Motor neuron (in vitro differentiated cells): Measurements from ENCODE around the gene DRAM1. TPM values are rescaled to one million over a fixed set of nuclear protein-coding genes. Genes with fewer than 3 reads are reported as not detected.

Source experiments
- ATAC-seq, 8 experiments: fragments of 200-7000 bp; cut with Tn5 transposase; replicated peaks in 6 of 8; 2 replicates each; pipeline ENCODE4 v1.8.0; 2021; ENCODE audit warnings: mild to moderate bottlenecking in 8 of 8, moderate library complexity in 8 of 8
- H3K27ac ChIP-seq, 2 donors: fragments of 250-450 bp; sonication (Bioruptor Pico); 2 replicates each; pipeline ENCODE4 v1.9.0; 2021; ENCODE audit warnings: antibody characterized with exemption in 2 of 2, mild to moderate bottlenecking in 2 of 2, moderate library complexity in 1 of 2
- H3K4me1 ChIP-seq, 2 donors: fragments of 250-450 bp; sonication (Bioruptor Pico); replicated peaks in 1 of 2; 2 replicates each; pipeline ENCODE4 v1.6.1; 2021; ENCODE audit warnings: antibody characterized with exemption in 2 of 2, mild to moderate bottlenecking in 2 of 2, moderate library complexity in 1 of 2
- H3K4me3 ChIP-seq, 5 donors: fragments of 250-450 bp; sonication (Bioruptor Pico); 2 replicates each; pipeline ENCODE4 v1.9.0; 2021; ENCODE audit warnings: antibody characterized with exemption in 5 of 5, mild to moderate bottlenecking in 5 of 5, moderate library complexity in 4 of 5
- WGBS, 10 experiments: fragments of 450-650 bp; shearing (Covaris generic); methylation state at CpG; one replicate each; pipeline ENCODE4 v1.0.0; 2022; 5-methylcytosine and 5-hydroxymethylcytosine counted together
- in situ Hi-C, 9 experiments: fragments of 400-800 bp; cut with MboI; loops; one replicate each; pipeline ENCODE4 v1.15.0; 2021; ENCODE audit warnings: low sequenced_read_pairs in 9 of 9, low pct_unique_long_range_greater_than_20kb in 2 of 9; ENCODE audit not compliant: unreplicated experiment in 9 of 9
- total RNA-seq, 8 experiments: library from RNA; unstranded; fragments of 300-600 nt; gene quantifications; 2 replicates each; pipeline versions ENCODE4 v1.2.3 to v1.2.4, GENCODE V29; 2022

The DRAM1 gene, protein sequence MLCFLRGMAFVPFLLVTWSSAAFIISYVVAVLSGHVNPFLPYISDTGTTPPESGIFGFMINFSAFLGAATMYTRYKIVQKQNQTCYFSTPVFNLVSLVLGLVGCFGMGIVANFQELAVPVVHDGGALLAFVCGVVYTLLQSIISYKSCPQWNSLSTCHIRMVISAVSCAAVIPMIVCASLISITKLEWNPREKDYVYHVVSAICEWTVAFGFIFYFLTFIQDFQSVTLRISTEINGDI
- 100 to 1,000 TPM in 1 of 8 experiments, 10 to 100 TPM in 3, 1 to 10 TPM in 2, under 1 TPM in 2; 0.71 to 110 (median 7.4) TPM for total RNA-seq

DNA sequence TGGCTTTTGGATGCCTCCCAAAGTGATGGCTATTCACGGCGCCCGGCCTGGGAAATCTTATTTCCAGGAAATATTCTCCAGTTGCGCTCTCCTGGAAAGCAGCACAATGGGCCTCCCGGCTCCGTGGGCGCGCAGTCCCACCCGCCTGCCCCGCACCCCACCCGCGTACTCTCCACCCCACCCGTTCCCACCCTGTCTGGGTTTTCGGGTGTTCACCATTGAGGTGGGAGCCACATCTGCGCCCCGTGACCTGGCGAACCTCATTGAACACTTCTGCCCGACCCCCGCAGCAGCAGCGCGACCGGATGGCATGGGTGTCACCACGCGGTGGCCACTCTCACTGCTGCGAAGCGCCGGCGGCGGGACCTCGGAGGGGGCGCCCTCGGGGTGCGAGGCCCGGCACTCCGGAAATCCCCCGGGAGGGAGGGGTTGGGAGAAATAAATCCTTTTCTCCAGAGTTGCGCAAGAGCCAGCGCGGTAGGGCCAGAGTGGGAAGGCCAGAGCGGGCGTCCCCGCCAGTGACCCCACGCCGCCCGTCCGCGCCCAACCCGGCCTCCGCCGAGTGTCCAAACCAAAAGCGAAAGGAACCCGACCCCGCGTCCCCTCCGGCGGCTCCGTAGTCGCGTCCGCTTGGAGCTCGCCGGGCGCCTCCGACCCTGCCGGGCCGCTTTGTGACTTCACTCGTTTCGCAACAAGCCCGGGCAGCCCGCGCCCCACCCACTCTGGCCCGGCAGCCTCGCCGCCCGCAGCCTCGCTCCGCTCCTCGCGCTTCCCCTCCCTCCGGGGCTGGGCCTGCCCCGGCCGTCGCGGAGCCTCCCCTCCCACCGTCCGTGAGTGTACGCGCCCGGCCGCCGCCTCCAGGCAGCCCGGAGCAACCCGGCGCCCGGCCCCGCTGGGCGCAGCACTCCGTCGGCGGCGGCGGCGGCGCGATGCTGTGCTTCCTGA, at the start of gene DRAM1:
Gene DRAM1, plus strand, starts transcription at position 720 of the 945 bp plus-strand sequence. Its CDS starts 210 bp downstream, at position 930.
- Histone ChIP-seq H3K4me1 (peaks cover 0 to 4% of the 10 kb centered on the region in 2 donors), H3K4me3 (peak within 1 kb of the TSS; percentile 53 to 60 (median 53)), H3K27ac (peak within 1 kb of the TSS in 1 of 2 donors; percentile 78)
- in situ Hi-C loops, result no loop called here
- 6% methylated on average over 3 of the region's 105 CpGs; no CpG with 5 or more reads in 9 of the 10 experiments for WGBS, 10 experiments
- peak; percentile 79 to 94 (median 92) for ATAC-seq

DNA sequence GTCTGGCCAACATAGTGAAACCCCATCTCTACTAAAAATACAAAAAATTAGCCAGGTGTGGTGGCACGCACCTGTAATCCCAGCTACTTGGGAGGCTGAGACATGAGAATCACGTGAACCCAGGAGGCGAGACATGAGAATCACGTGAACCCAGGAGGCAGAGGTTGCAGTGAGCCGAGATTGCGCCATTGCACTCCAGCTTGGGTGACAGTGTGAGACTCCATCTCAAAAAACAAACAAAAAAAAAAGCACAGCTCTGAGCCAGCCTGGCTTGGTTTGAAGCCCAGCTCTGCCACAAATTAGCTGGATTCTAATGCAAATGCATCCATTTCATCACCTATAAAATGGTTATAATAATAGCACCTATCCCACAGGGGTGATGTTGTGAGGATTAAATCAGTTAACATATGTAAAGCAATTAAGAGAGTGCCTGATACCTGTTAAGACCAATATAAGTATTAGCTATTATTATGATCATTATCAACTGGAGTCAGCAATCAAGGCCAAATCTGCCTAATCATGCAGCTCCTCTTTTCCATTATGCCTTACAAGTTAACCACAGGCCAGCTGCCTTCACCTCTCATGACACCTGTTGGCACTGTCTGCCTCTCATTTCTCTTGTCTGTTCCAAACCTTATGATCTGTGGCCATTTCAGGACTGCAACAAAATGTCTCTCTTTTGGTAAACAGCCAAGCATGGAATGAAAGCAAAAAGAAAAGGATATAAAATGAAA, 48.8 kb upstream of the DRAM1 start:
- ATAC-seq, result no peak
- in situ Hi-C loops, result loop anchor here in 1 of 9 experiments (25.0 kb wide), 1 partner anchor 416 kb away; the partner anchor contains the start of gene ARL1

DNA sequence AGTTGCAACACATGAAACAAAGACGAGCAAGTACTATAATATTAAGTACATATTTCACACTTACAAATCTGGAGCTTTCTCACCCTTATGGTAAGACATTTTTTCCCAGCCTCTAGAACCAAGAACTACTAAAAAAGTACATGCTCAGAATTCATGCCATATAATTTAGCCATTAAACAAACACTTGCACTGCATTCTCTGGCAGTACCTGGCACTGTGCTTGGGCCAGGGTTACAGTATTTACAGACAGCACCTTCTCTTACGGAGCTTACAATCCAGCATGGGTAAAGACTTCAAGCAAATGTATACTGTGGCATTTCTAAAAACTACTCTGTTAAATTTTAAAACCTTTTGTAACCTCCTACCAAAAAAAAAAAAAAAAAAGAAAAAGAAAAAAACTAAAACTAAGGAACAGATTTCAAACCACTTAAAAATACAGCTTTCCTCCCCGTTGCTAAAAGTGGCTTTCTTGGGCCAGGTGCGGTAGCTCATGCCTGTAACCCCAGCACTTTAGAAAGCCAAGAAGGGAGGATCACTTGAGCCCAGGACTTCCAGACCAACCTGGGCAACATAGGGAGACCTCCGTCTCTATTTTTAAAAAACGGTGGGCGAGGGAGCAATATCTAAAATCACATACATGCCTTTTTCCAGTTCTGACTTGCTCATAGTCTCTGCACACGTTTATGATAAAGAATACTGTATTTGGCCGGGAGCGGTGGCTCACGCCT, 47.6 kb upstream of the DRAM1 start:
- Histone ChIP-seq H3K4me1 (peaks cover 0 to 3% of the 10 kb centered on the region in 2 donors), H3K4me3 (peak overlapping the region; percentile 80 to 92 (median 89)), H3K27ac (no peak overlapping the region)
- ATAC-seq, result no peak
- in situ Hi-C loops, result loop anchor here in 2 of 9 experiments (10.0 to 25.0 kb wide), 2 partner anchors 415 to 418 kb away; partner anchors contain the start of gene ARL1 (in 1 of the 2)
- WGBS, 10 experiments, result 2 to 60% (median 13%) methylated on average over 1 to 11 of the region's 11 CpGs

More for the DNA sequence above, 48.8 kb upstream of the DRAM1 start:
- Histone ChIP-seq H3K4me1 (peaks cover 0 to 5% of the 10 kb centered on the region in 2 donors), H3K27ac (no peak overlapping the region), H3K4me3 (no peak overlapping the region)
- 87 to 100% (median 100%) methylated on average over 2 to 6 of the region's 6 CpGs; no CpG with 5 or more reads in 3 of the 10 experiments for WGBS, 10 experiments

DNA sequence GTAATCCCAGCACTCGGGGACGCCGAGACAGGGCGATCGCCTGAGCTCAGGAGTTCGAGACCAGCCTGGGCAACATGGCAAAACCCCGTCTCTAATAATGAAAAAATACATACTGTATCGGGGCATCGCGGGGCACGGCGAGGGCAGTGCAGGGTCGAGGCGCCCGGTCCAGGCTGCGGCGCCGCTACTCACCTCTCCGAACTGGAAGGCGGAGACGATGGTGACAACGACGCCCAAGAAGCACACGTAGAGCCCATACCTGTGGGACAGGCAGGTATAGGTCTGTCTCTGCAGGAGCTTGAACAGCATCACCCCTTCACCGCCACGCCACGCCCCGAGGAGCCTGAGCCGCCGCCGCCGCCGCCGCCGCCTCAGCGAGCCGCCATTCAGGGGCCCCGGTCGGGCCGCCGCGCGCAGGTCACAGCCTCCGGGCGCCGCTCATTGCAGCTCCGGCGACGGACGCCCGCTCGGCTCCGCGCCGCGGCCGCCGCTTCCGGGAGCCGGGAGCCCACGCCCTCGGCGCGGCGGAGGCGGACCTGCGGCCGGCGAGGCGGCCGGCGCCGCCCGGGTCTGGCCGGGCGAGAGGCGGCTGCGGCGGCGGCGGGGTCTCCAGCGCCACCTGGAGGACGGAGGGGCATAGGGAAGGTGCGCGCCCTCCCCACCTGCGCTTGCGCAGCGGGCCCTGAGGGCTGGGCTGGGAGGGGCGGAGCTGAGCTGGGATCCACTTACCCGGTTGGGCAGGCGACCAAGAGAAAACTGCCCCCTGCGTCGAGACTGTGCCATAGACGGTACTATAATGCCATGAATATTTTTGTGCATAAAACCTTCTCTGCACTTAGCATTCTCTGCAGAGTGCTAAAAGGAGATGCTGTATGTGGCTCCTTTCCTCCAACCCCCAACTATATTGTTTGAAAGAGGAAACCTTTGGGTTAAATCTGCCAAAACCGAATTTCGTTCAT, 46.7 kb upstream of the DRAM1 start, which contains the start of gene GNPTAB:
Gene GNPTAB, minus strand, starts transcription at position 593 of the 959 bp plus-strand sequence. Its CDS starts 284 bp downstream, at position 309.
- H3K4me3 ChIP-seq, result peak within 1 kb of the TSS; percentile 80 to 92 (median 89)
- in situ Hi-C loops, result loop anchor here in 2 of 9 experiments (10.0 to 25.0 kb wide), 2 partner anchors 416 to 418 kb away; partner anchors contain the start of gene ARL1 (in 1 of the 2)
- H3K4me1 ChIP-seq, result peaks cover 0 to 3% of the 10 kb centered on the region in 2 donors
- WGBS, 10 experiments, result 0 to 3% (median 0%) methylated on average over 1 to 5 of the region's 96 CpGs; no CpG with 5 or more reads in 5 of the 10 experiments
- ATAC-seq, result peak; percentile 92 to 97 (median 95)
- peak within 1 kb of the TSS; percentile 71 to 78 for H3K27ac ChIP-seq

DNA sequence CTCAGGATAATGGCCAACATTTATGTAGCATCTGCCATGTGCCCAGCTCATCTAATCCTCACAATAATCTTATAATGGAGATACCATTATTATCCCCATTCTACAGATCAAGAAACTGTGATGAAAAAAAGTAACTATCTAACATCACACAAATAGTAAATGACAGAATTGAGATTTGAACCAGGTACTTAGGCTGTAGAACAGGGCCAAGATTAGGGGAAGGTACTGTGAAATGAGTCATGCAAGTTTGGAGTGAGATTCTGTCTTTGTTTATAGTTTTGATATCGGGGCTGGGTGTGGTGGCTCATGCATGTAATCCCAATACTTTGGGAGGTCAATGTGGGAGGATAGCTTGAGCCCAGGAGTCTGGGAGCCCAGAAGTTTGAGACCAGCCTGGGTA, 45.4 kb upstream of the DRAM1 start:
- Histone ChIP-seq H3K4me3 (no peak overlapping the region), H3K4me1 (peaks cover 0 to 3% of the 10 kb centered on the region in 2 donors), H3K27ac (no peak overlapping the region)
- ATAC-seq, result no peak
- in situ Hi-C loops, result loop anchor here in 2 of 9 experiments (10.0 to 25.0 kb wide), 2 partner anchors 417 to 420 kb away; partner anchors contain the start of gene ARL1 (in 1 of the 2)
- WGBS, 10 experiments, result 17 to 100% (median 88%) methylated on average over 1 of the region's 1 CpG; no CpG with 5 or more reads in 6 of the 10 experiments

DNA sequence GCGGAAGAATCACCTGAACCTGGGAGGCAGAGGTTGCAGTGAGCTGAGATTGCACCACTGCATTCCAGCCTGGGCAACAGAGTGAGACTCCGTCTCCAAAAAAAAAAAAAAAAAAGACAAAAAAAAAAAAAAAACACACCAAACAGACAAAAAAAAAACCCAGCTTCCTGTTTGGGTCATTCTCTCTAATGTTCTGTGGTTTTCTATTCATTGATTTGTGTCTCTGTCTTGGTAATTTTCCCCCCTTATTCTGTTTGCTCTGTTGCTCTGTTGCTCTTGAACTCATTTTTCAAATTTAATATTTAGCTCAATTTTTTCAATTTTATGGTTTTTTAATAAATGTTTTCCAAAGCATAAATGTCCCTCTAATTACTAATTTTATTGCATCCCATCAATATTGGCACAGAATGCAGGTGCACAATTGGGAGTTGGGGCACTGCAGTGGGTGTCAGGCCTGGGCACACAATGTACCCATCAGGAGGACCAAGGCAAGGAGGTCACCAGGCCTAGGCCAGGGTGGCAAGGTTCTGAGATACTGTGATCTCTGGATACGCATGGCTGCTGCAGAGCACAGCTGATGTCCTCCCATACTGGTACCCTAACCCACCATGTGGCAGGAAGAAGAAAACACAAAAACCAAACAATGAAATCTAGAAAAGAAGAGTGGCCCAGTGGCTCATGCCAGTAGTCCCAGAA, 38.6 kb upstream of the DRAM1 start:
- Histone ChIP-seq H3K4me3 (no peak overlapping the region), H3K4me1 (no peaks in the 10 kb centered on the region), H3K27ac (no peak overlapping the region)
- in situ Hi-C loops, result loop anchor here in 2 of 9 experiments (10.0 to 25.0 kb wide), 2 partner anchors 424 to 426 kb away; partner anchors contain the start of gene ARL1 (in 1 of the 2)
- 33 to 100% (median 94%) methylated on average over 1 to 3 of the region's 3 CpGs; no CpG with 5 or more reads in 2 of the 10 experiments for WGBS, 10 experiments
- no peak for ATAC-seq

DNA sequence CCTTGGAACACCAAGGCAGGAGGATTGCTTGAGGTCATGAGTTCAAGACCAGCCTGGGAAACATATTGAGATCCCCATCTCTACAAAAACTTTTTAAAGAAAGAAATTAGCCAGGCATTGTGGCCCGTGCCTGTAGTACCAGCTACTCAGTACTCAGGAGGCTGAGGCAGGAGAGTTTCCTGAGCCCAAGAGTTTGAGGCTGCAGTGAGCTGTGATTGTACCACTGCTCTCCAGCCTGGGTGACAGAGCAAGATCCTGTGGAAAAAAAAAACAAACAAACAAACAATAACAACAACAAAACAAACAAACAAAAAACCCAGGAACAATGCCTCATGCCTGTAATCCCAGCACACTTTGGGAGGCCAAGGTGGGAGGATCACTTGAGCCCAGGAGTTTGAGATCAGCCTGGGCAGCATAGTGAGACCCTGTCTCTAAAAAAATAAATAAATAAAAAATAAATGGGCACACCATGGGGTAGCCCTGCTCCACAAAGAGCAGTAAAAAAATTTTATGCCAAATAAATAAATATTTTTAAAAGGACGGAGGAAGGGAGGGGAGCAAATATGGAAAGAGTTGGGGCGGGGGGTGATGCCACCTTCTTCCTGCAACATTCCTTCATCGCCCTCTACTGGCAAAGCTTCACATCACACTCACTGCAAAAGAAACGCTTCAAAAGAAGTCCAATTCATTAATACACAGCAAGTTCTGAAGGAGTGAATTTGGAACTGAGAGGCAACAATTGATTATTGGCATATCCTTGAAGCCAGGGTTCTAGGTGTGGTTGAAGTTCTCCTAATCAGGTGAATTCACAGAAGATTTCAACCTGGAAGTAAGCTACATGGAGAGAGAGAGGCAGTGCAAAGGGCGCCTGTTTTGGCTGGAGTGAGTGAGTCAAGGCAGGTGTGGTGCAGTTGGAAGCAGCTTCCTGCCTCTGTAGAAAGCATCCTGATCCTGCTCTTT, 37.8 kb upstream of the DRAM1 start:
- Histone ChIP-seq H3K4me1 (no peaks in the 10 kb centered on the region), H3K4me3 (no peak overlapping the region), H3K27ac (no peak overlapping the region)
- ATAC-seq, result peak in 3 of 8 experiments; percentile 79 to 89 (median 81)
- 0 to 100% (median 53%) methylated on average over 1 to 4 of the region's 6 CpGs; no CpG with 5 or more reads in 2 of the 10 experiments for WGBS, 10 experiments
- in situ Hi-C loops, result loop anchor here in 2 of 9 experiments (10.0 to 25.0 kb wide), 2 partner anchors 425 to 427 kb away; partner anchors contain the start of gene ARL1 (in 1 of the 2)

DNA sequence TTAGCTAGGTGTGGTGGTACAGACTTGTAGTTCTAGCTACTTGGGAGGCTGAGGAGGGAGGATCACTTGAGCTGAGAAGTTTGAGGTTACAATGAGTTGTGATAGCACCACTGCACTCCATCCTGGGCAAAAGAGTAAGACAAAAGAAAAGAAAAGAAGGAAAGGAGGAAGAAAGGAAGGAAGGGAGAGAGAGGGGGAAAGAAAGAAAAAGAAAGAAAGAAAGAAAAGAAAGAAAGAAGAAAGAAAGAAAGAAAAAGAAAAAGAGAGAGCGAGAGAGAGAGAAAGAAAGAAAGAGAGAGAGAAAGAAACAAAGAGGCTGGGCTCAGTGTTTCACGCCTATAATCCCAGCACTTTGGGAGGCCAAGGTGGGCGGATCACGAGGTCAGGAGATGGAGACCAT, 36.3 kb upstream of the DRAM1 start:
- 80 to 96% (median 90%) methylated on average over 1 to 4 of the region's 4 CpGs; no CpG with 5 or more reads in 1 of the 10 experiments for WGBS, 10 experiments
- Histone ChIP-seq H3K4me1 (no peaks in the 10 kb centered on the region), H3K4me3 (no peak overlapping the region), H3K27ac (no peak overlapping the region)
- no peak for ATAC-seq
- in situ Hi-C loops, result loop anchor here in 1 of 9 experiments (25.0 kb wide), 1 partner anchor 429 kb away; the partner anchor contains the start of gene ARL1

DNA sequence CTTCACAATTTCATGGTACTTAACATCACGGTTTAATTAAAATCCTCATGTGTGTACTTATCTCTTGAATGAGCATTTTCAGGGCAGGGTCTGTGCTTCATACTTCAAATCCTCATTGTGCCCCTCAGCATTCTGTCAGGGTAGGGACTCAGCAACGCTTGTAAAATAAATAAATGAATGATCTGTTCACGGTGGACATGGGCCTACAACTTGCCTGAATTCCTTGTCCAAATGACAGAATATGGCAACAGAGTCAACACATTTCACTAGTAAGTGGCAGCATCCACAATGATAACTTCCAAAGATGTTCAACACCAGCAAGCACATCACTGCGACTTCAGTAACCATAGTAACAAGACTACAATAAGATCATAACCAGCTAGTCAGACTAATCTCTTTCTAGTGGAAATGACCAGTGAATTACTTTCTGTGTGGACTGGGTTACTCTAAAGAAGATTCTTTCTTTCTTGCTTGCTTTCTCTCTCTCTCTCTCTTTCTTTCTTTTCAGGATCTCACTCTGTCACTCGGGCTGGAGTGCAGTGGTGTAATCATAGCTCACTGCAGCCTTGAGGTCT, 32.2 kb upstream of the DRAM1 start:
- peak in 2 of 8 experiments; percentile 18 to 89 for ATAC-seq
- H3K4me3 ChIP-seq, result no peak overlapping the region
- 49 to 90% (median 76%) methylated on average over 1 to 5 of the region's 5 CpGs for WGBS, 10 experiments
- no peaks in the 10 kb centered on the region for H3K4me1 ChIP-seq
- no peak overlapping the region for H3K27ac ChIP-seq
- in situ Hi-C loops, result loop anchor here in 1 of 9 experiments (25.0 kb wide), 1 partner anchor 433 kb away; the partner anchor contains the start of gene ARL1
